Adrenal gland (tissue), 19 donors: ENCODE measurements around the gene VWDE. TPM values are rescaled to one million over a fixed set of nuclear protein-coding genes. Genes with fewer than 3 reads are reported as not detected.
A peak's percentile ranks its signal among the peaks of the same experiment; 100 is the strongest.
"Not testable (repeated sequence)": the region's sequence is repeated elsewhere in the genome, so short reads cannot be mapped to it uniquely, and the experiment has no call there.

Source experiments
- DNase-seq, 7 donors: peaks; one replicate each; pipeline ENCODE4 v3.0.0-alpha.2; 2019 to 2020
- H3K27ac ChIP-seq, 5 donors: fragments of 200-600 bp; sonication (generic) in 4 of 5; 1 replicate in 3 of 5; 2 replicates in 2 of 5; pipeline versions ENCODE4 v1.5.1 to v1.8.0; 2016 to 2020; ENCODE audit warnings: mild to moderate bottlenecking in 1 of 5
- H3K27me3 ChIP-seq: fragments of 200-600 bp; 2 replicates; pipeline ENCODE4 v1.8.0; 2021
- H3K36me3 ChIP-seq, 2 donors: fragments of 200-600 bp; replicated peaks in 1 of 2; 1 replicate in 1 of 2; 2 replicates in 1 of 2; pipeline versions ENCODE4 v1.5.1 to v1.8.0; 2018 to 2022
- H3K4me1 ChIP-seq, 2 donors: fragments of 200-600 bp; replicated peaks in 1 of 2; 1 replicate in 1 of 2; 2 replicates in 1 of 2; pipeline versions ENCODE4 v1.5.1 to v1.8.0; 2018 to 2021
- H3K4me3 ChIP-seq, 4 donors: fragments of 200-600 bp; sonication (generic) in 3 of 4; one replicate each; pipeline ENCODE4 v1.5.1; 2016 to 2018
- H3K9me3 ChIP-seq, 3 donors: fragments of 200-600 bp; sonication (generic) in 1 of 3; replicated peaks in 1 of 3; 1 replicate in 2 of 3; 2 replicates in 1 of 3; pipeline versions ENCODE4 v1.5.1 to v1.8.0; 2016 to 2021
- POLR2A ChIP-seq, 2 donors: fragments of 450-650 bp; IDR thresholded peaks; one replicate each; pipeline ENCODE4 v1.6.1; 2017; ENCODE audit warnings: antibody characterized with exemption in 2 of 2, mild to moderate bottlenecking in 2 of 2, moderate library complexity in 1 of 2
- WGBS, 4 donors: extraction: QIAGEN DNeasy Blood & Tissue Kit in 2 of 4; methylation state at CpG; one replicate each; pipeline versions ENCODE4 v1.1.5 to v1.1.7; 2013 to 2017; 5-methylcytosine and 5-hydroxymethylcytosine counted together
- intact Hi-C, 2 donors: fragments of 100-400 bp; cut with DNase I; formaldehyde crosslinking; loops; one replicate each; pipeline versions ENCODE4 v1.14.1 to v1.15.0; 2022 to 2023
- long read RNA-seq, 10 donors: library from polyadenylated mRNA in 3 of 10; unstranded in 2 of 10; stranded (forward) in 1 of 10; transcript quantifications; one replicate each; pipeline ENCODE4 v2.0.0 and lab custom pipeline, GENCODE V29; 2021 to 2026
- polyA plus RNA-seq, 3 donors: library from polyadenylated mRNA; stranded (reverse); fragments of 200-250 nt in 2 of 3; fragments of 350-450 nt in 1 of 3; fragmentation: Illumina TruSeq in 1 of 3; extraction: RNeasy Lipid Tissue Mini Kit (QIAGEN cat#74804) in 1 of 3; gene quantifications; one replicate each; pipeline ENCODE4 v1.2.3, GENCODE V29; 2013 to 2014
- total RNA-seq, 9 donors: library from RNA; depleted of rRNA in 4 of 9; stranded (reverse); fragments of >200 nt in 4 of 9; fragments of 120-200 nt in 1 of 9; fragmentation: NEBNext Ultra II Directional in 1 of 9; extraction: Animal tissue kit (Norgen Biotek cat#: 25700) in 1 of 9; gene quantifications; one replicate each; pipeline versions ENCODE4 v1.1.0 to v1.2.4, GENCODE V29; 2013 to 2023
- TF ChIP-seq, protein P1 (sequence below), 6 experiments: fragments of 450-650 bp in 4 of 6; fragments of 200-600 bp in 2 of 6; sonication (generic) in 1 of 6; IDR thresholded peaks; 1 replicate in 5 of 6; 2 replicates in 1 of 6; pipeline versions ENCODE4 v1.5.1 to v1.8.0; 2016 to 2021; ENCODE audit warnings: antibody characterized with exemption in 6 of 6, mild to moderate bottlenecking in 2 of 6, moderate library complexity in 1 of 6
- donor health status: healthy with polysubstance abuse.
- donor health status: Bipolar disorder and iron deficiency.
- donor health status: DM: yes; HTN: yes; CAD: no.
- donor health status: DM: no; HTN: no; CAD: no.
- donor health status: DM: no; HTN: no; CAD: no.
- donor health status: DM: yes; HTN: yes; CAD: no.

The VWDE gene
- 1 to 10 TPM in 1 of 9 donors, under 1 TPM in 6, not detected in 2; 0.26 to 2.1 (median 0.50) TPM for total RNA-seq
- 10 to 100 TPM in 1 of 3 donors, 1 to 10 TPM in 2; 1.4 to 11.1 (median 1.4) TPM for polyA plus RNA-seq
- long read RNA-seq, donor 1: 0 reads
- long read RNA-seq, donor 2: 0 reads
- long read RNA-seq, donor 3: 0 reads
- long read RNA-seq, donor 4: 0 reads
- long read RNA-seq, donor 5: 0 reads
- long read RNA-seq, donor 6, partial matches to known transcripts: 0 of 1 reads
- long read RNA-seq, donor 6, other reads (novel, unspliced or antisense): 1 of 1 reads
- long read RNA-seq, donor 7: 0 reads
- long read RNA-seq, donor 8: 0 reads
- long read RNA-seq, donor 9: 0 reads
- long read RNA-seq, donor 10: 0 reads

DNA sequence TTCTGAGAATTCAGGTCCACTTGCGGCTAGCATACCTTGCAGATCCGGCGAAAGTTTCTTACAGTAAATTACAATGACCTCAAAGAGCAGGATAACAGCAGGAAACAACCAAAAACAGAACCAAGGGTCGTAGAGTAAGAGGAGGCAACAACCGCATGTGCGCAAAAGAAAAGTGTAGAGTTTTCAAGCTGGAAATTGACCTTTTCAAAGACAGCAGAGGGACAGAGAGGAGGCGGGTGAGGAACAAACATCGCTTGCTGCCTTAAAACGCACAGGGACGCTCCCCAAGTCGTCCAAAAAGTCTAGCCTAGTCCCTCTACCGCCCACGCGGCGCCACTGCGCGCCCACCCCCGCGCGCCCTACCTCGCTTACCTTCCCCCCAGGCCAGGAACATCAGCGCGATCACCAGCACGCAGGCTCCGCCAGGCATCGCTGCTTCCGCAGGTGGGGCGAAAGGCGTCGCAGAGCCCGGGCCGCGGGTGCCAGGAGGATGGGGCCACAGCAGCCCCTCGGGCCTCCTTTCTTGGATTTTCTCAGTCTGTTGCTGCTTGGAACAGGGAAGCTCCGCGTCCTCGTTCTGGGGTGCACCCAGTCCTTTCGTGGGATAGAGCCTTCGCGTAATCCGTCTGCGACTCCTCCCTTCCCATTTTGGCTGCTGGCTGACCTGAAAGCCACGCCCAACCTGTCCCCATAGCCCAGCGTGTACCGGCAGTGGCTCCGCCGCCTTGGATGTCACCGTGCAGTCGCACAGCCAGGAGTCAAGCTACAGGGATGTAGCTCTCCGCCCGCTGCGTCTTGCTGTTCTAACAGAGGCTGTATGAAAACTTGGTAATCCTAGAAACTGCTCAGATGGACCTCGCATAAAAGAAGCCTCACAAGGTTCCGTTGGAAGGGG lies at the start of gene VWDE:
TSS of gene VWDE (minus strand) at position 579 of the 895 bp plus-strand sequence. CDS start at position 430, 149 bp downstream.
- WGBS, 4 donors: 2 to 3% (median 3%) methylated on average over 22 to 54 of the region's 54 CpGs
- H3K27ac ChIP-seq: no peak within 1 kb of the TSS

DNA sequence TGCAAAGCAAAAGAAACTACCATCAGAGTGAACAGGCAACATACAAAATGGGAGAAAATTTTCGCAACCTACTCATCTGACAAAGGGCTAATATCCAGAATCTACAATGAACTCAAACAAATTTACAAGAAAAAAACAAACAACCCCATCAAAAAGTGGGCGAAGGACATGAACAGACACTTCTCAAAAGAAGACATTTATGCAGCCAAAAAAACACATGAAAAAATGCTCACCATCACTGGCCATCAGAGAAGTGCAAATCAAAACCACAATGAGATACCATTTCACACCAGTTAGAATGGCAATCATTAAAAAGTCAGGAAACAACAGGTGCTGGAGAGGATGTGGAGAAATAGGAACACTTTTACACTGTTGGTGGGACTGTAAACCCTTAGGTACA lies 49.5 kb upstream of the VWDE start:
- H3K9me3 ChIP-seq, H3K4me3 ChIP-seq, intact Hi-C loops, H3K27ac ChIP-seq, H3K27me3 ChIP-seq, H3K36me3 ChIP-seq, H3K4me1 ChIP-seq, DNase-seq: not testable (repeated sequence)
- WGBS, 4 donors: 73 to 93% (median 86%) methylated on average over 1 to 2 of the region's 2 CpGs

More for the DNA sequence above, at the start of gene VWDE:
- Histone ChIP-seq H3K9me3 (no peaks in the 10 kb centered on the region), H3K36me3 (no peaks in the 10 kb centered on the region), H3K4me3 (peak within 1 kb of the TSS in 1 of 4 donors; percentile 42), H3K27me3 (no peaks in the 10 kb centered on the region), H3K4me1 (no peaks in the 10 kb centered on the region)
- intact Hi-C loops: no loop called here
- peak in 5 of 7 donors; percentile 2 to 76 (median 17) for DNase-seq
- TF ChIP-seq, protein P1, sequence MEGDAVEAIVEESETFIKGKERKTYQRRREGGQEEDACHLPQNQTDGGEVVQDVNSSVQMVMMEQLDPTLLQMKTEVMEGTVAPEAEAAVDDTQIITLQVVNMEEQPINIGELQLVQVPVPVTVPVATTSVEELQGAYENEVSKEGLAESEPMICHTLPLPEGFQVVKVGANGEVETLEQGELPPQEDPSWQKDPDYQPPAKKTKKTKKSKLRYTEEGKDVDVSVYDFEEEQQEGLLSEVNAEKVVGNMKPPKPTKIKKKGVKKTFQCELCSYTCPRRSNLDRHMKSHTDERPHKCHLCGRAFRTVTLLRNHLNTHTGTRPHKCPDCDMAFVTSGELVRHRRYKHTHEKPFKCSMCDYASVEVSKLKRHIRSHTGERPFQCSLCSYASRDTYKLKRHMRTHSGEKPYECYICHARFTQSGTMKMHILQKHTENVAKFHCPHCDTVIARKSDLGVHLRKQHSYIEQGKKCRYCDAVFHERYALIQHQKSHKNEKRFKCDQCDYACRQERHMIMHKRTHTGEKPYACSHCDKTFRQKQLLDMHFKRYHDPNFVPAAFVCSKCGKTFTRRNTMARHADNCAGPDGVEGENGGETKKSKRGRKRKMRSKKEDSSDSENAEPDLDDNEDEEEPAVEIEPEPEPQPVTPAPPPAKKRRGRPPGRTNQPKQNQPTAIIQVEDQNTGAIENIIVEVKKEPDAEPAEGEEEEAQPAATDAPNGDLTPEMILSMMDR (IDR thresholded peaks at IDR 0.05): no peak
- TF ChIP-seq POLR2A (IDR thresholded peaks at IDR 0.05): no peak

DNA sequence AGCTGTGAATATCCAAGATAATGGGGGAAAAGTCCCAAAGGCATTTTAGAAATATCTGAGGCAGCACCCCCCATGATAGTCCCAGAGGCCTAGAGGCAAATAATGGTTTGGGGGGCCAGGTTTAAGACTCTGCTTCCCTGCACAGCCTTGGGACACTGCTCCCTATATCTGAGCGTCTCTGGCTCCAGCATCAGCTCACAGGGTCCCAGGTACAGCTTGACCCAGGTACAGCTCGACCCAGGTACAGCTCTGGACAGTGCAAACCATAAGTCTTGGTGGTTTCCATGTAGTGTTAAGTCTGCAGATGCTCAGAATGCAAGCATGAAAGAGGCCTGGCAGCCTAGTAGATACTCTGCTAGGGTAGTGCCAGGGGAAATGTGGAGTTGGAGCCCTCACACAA lies 47.0 kb upstream of the VWDE start:
- no peaks in the 10 kb centered on the region for H3K4me1 ChIP-seq
- 40 to 51% (median 47%) methylated on average over 2 of the region's 2 CpGs for WGBS, 4 donors
- no peaks in the 10 kb centered on the region for H3K9me3 ChIP-seq
- H3K36me3 ChIP-seq: no peaks in the 10 kb centered on the region
- H3K27ac ChIP-seq: no peak overlapping the region
- intact Hi-C loops: no loop called here
- no peak overlapping the region for H3K4me3 ChIP-seq
- H3K27me3 ChIP-seq: no peaks in the 10 kb centered on the region
- no peak for DNase-seq
- TF ChIP-seq, protein P1 (IDR thresholded peaks at IDR 0.05): no peak
- no peak for TF ChIP-seq POLR2A (IDR thresholded peaks at IDR 0.05)

DNA sequence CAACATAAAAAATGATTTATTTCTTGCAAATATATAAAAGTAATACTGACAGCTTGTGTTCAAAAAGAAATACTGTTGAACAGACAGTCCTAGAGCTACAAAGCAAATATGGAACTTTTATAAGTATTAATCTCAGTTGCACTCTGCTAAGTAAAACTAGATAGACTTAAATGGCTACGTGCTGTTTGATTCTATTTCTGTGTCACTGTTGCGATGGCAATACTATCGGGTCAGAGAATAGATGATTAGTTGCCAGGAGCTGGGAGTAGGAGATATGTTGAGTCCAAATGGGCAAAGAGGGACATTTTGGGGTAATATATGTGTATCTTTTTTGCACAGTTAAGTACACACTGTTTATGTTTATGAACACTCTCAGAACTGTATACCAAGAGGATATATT lies 41.1 kb upstream of the VWDE start:
- Histone ChIP-seq H3K9me3 (no peaks in the 10 kb centered on the region), H3K27me3 (no peaks in the 10 kb centered on the region), H3K36me3 (no peaks in the 10 kb centered on the region), H3K27ac (no peak overlapping the region), H3K4me1 (no peaks in the 10 kb centered on the region), H3K4me3 (no peak overlapping the region)
- TF ChIP-seq POLR2A (IDR thresholded peaks at IDR 0.05): no peak
- TF ChIP-seq, protein P1 (IDR thresholded peaks at IDR 0.05): no peak
- no peak for DNase-seq
- intact Hi-C loops: no loop called here
- 63 to 77% (median 72%) methylated on average over 3 of the region's 3 CpGs for WGBS, 4 donors
